Measurements from ENCODE around the gene MLPH.

- TF ChIP-seq POLR2A (IDR thresholded peaks at IDR 0.05) (no peak), POLR2AphosphoS5 (IDR thresholded peaks at IDR 0.05) (no peak)
- TF ChIP-seq, protein P1, sequence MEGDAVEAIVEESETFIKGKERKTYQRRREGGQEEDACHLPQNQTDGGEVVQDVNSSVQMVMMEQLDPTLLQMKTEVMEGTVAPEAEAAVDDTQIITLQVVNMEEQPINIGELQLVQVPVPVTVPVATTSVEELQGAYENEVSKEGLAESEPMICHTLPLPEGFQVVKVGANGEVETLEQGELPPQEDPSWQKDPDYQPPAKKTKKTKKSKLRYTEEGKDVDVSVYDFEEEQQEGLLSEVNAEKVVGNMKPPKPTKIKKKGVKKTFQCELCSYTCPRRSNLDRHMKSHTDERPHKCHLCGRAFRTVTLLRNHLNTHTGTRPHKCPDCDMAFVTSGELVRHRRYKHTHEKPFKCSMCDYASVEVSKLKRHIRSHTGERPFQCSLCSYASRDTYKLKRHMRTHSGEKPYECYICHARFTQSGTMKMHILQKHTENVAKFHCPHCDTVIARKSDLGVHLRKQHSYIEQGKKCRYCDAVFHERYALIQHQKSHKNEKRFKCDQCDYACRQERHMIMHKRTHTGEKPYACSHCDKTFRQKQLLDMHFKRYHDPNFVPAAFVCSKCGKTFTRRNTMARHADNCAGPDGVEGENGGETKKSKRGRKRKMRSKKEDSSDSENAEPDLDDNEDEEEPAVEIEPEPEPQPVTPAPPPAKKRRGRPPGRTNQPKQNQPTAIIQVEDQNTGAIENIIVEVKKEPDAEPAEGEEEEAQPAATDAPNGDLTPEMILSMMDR (IDR thresholded peaks at IDR 0.05): no peak
Observed at GRCh38 chr2:237513693-237514092, 26.6 kb downstream of the MLPH start.
